H9 (cell line): ENCODE results near the gene SLC30A3. TPM values are rescaled to one million over a fixed set of nuclear protein-coding genes. Genes with fewer than 3 reads are reported as not detected.
A peak's percentile ranks its signal among the peaks of the same experiment; 100 is the strongest.

Experiments
- DNase-seq: peaks from one replicate; pipeline ENCODE4 v3.0.0-alpha.2; 2017
- H2AFZ ChIP-seq: one replicate; pipeline ENCODE4 v1.6.1; 2013; ENCODE audit warnings: mild to moderate bottlenecking, low read length, control low read depth, moderate library complexity
- H2AK5ac ChIP-seq: 2 replicates; pipeline ENCODE4 v1.6.1; 2013; ENCODE audit warnings: low read length, control low read depth, mixed read lengths; ENCODE audit not compliant: insufficient read length
- H2BK120ac ChIP-seq: one replicate; pipeline ENCODE4 v1.6.1; 2013; ENCODE audit warnings: low read depth, mild to moderate bottlenecking, low read length, control low read depth, inconsistent platforms; ENCODE audit not compliant: poor library complexity, severe bottlenecking
- H2BK12ac ChIP-seq: 2 replicates; pipeline ENCODE4 v1.6.1; 2013; ENCODE audit warnings: low read length, control low read depth, mixed read lengths, low read depth; ENCODE audit not compliant: insufficient read length
- H2BK15ac ChIP-seq: 2 replicates; pipeline ENCODE4 v1.6.1; 2013; ENCODE audit warnings: low read depth, low read length, control low read depth
- H2BK20ac ChIP-seq: one replicate; pipeline ENCODE4 v1.6.1; 2013; ENCODE audit warnings: low read depth, mild to moderate bottlenecking, low read length, control low read depth, inconsistent platforms; ENCODE audit not compliant: poor library complexity, severe bottlenecking
- H2BK5ac ChIP-seq: 2 replicates; pipeline ENCODE4 v1.6.1; 2013; ENCODE audit warnings: low read length, control low read depth, mixed read lengths; ENCODE audit not compliant: insufficient read length
- H3K14ac ChIP-seq: 2 replicates; pipeline ENCODE4 v1.6.1; 2013; ENCODE audit warnings: low read length, control low read depth; ENCODE audit not compliant: insufficient read depth
- H3K18ac ChIP-seq: 2 replicates; pipeline ENCODE4 v1.6.1; 2013; ENCODE audit warnings: low read depth, mild to moderate bottlenecking, mixed read lengths, low read length, control low read depth; ENCODE audit not compliant: insufficient read length
- H3K23ac ChIP-seq: 2 replicates; pipeline ENCODE4 v1.6.1; 2013; ENCODE audit warnings: low read length, control low read depth, mixed read lengths, low read depth; ENCODE audit not compliant: insufficient read length
- H3K23me2 ChIP-seq: 2 replicates; pipeline ENCODE4 v1.6.1; 2013; ENCODE audit warnings: low read depth, mild to moderate bottlenecking, mixed read lengths, low read length, control low read depth; ENCODE audit not compliant: insufficient read length, poor library complexity, severe bottlenecking
- H3K27ac ChIP-seq: 2 replicates; pipeline ENCODE4 v1.5.1; 2013; ENCODE audit warnings: low read length, control low read depth, mixed read lengths, low read depth; ENCODE audit not compliant: insufficient read length
- H3K27me3 ChIP-seq: 2 replicates; pipeline ENCODE4 v1.6.1; 2013; ENCODE audit warnings: low read length, control low read depth, inconsistent platforms; ENCODE audit not compliant: insufficient read depth
- H3K4ac ChIP-seq: 2 replicates; pipeline ENCODE4 v1.6.1; 2013; ENCODE audit warnings: low read depth, mild to moderate bottlenecking, control low read depth, inconsistent platforms, low read length, moderate library complexity
- H3K4me1 ChIP-seq: 2 replicates; pipeline ENCODE4 v1.6.1; 2013; ENCODE audit warnings: low read length, control low read depth, inconsistent platforms; ENCODE audit not compliant: insufficient read depth
- H3K4me2 ChIP-seq: 2 replicates; pipeline ENCODE4 v1.6.1; 2013; ENCODE audit warnings: low read length, control low read depth, mixed read lengths; ENCODE audit not compliant: insufficient read length, insufficient read depth
- H3K56ac ChIP-seq: 2 replicates; pipeline ENCODE4 v1.6.1; 2013; ENCODE audit warnings: low read depth, mild to moderate bottlenecking, mixed read lengths, low read length, control low read depth; ENCODE audit not compliant: insufficient read length
- H3K79me1 ChIP-seq: 2 replicates; pipeline ENCODE4 v1.6.1; 2013; ENCODE audit warnings: low read depth, mild to moderate bottlenecking, moderate library complexity, low read length, control low read depth, inconsistent platforms; ENCODE audit not compliant: insufficient read depth, poor library complexity, severe bottlenecking
- H3K79me2 ChIP-seq: 2 replicates; pipeline ENCODE4 v1.6.1; 2013; ENCODE audit warnings: low read length, control low read depth, inconsistent platforms; ENCODE audit not compliant: insufficient read depth
- H3K9ac ChIP-seq: 2 replicates; pipeline ENCODE4 v1.6.1; 2013; ENCODE audit warnings: low read length, control low read depth, mixed read lengths; ENCODE audit not compliant: insufficient read length; ENCODE audit errors: extremely low read depth
- H3K9me3 ChIP-seq: one replicate; pipeline ENCODE4 v1.6.1; 2013; ENCODE audit warnings: low read depth, low read length, inconsistent platforms; ENCODE audit not compliant: control insufficient read depth
- H3T11ph ChIP-seq: one replicate; pipeline ENCODE4 v1.6.1; 2013; ENCODE audit warnings: mild to moderate bottlenecking, low read length, control low read depth, inconsistent platforms
- H4K20me1 ChIP-seq: one replicate; pipeline ENCODE4 v1.6.1; 2013; ENCODE audit not compliant: control insufficient read depth, insufficient read length, insufficient read depth
- H4K5ac ChIP-seq: 2 replicates; pipeline ENCODE4 v1.6.1; 2013; ENCODE audit warnings: low read depth, mild to moderate bottlenecking, mixed read lengths, low read length, control low read depth; ENCODE audit not compliant: insufficient read length
- H4K8ac ChIP-seq: replicated peaks from 2 replicates; pipeline ENCODE4 v1.6.1; 2013; ENCODE audit warnings: low read length, control low read depth, mixed read lengths, low read depth; ENCODE audit not compliant: insufficient read length
- H4K91ac ChIP-seq: 2 replicates; pipeline ENCODE4 v1.6.1; 2013; ENCODE audit warnings: low read depth, mild to moderate bottlenecking, moderate library complexity, mixed read lengths, low read length, control low read depth; ENCODE audit not compliant: insufficient read length
- H3K27ac Mint-ChIP-seq, 3 experiments: 2 replicates in 2 of 3; 3 replicates in 1 of 3; pipeline ENCODE4 v1.8.0; 2020 to 2021; ENCODE audit warnings: mixed read lengths in 3 of 3, mild to moderate bottlenecking in 1 of 3, moderate library complexity in 1 of 3
- H3K27me3 Mint-ChIP-seq: 2 replicates; pipeline ENCODE4 v1.8.0; 2021; ENCODE audit warnings: low read depth, mild to moderate bottlenecking, moderate library complexity, mixed read lengths
- H3K36me3 Mint-ChIP-seq, 3 experiments: 2 replicates in 2 of 3; 3 replicates in 1 of 3; pipeline ENCODE4 v1.8.0; 2020 to 2021; ENCODE audit warnings: low read depth in 3 of 3, mixed read lengths in 3 of 3; ENCODE audit not compliant: insufficient read depth in 1 of 3
- H3K4me1 Mint-ChIP-seq, 2 experiments: 2 replicates each; pipeline ENCODE4 v1.8.0; 2020; ENCODE audit warnings: mixed read lengths in 2 of 2
- H3K4me3 Mint-ChIP-seq, 2 experiments: 2 replicates in 1 of 2; 3 replicates in 1 of 2; pipeline ENCODE4 v1.8.0; 2020 to 2021; ENCODE audit warnings: mild to moderate bottlenecking in 2 of 2, mixed read lengths in 2 of 2, moderate library complexity in 1 of 2
- H3K9me3 Mint-ChIP-seq, 2 experiments: 2 replicates in 1 of 2; 3 replicates in 1 of 2; pipeline ENCODE4 v1.8.0; 2020; ENCODE audit warnings: mild to moderate bottlenecking in 2 of 2, mixed read lengths in 2 of 2, moderate library complexity in 1 of 2
- CTCF ChIP-seq: fragments of 200-600 bp; sonication (generic); conservative IDR thresholded peaks from 3 replicates; pipeline ENCODE4 v1.8.0; 2021; ENCODE audit warnings: antibody characterized with exemption, mild to moderate bottlenecking
- WGBS: extraction: QIAGEN DNeasy Blood & Tissue Kit; methylation state at CpG from one replicate; pipeline ENCODE4 v1.1.7; 2013; ENCODE audit warnings: missing lambda C conversion rate, low lambda C conversion rate, mixed read lengths; ENCODE audit not compliant: insufficient read length; ENCODE audit errors: extremely low coverage; 5-methylcytosine and 5-hydroxymethylcytosine counted together
- total RNA-seq: library from RNA; stranded (reverse); gene quantifications from 2 replicates; pipeline ENCODE4 v1.2.1, GENCODE V29; 2021

Gene SLC30A3
- total RNA-seq, 1 experiment from 2014 or later: 2.5 TPM

- Histone ChIP-seq H3K56ac (no peak overlapping the region), H3K4me2 (peak overlapping the region; percentile 46), H3K4me1 (no peaks in the 10 kb centered on the region; the same call in 1 of the 2 replicates), H3K18ac (no peak overlapping the region), H3K27ac (no peak overlapping the region), H2BK15ac (no peak overlapping the region), H4K91ac (no peak overlapping the region), H3K23me2 (peaks cover 20% of the 10 kb centered on the region), H3K9ac (no peak overlapping the region), H3K23ac (no peak overlapping the region), H3K14ac (no peak overlapping the region), H2BK20ac (no peak overlapping the region), H3K79me1 (no peaks in the 10 kb centered on the region), H2BK5ac (no peak overlapping the region), H4K20me1 (no peaks in the 10 kb centered on the region), H3K4ac (no peak overlapping the region), H2AK5ac (no peak overlapping the region), H4K8ac (no peak overlapping the region), H3T11ph (no peak overlapping the region), H2BK120ac (no peak overlapping the region), H4K5ac (no peak overlapping the region), H3K27me3 (peaks cover 38% of the 10 kb centered on the region; the same call in 1 of the 2 replicates), H2AFZ (no peak overlapping the region), H3K79me2 (no peaks in the 10 kb centered on the region), H2BK12ac (no peak overlapping the region), H3K9me3 (no peaks in the 10 kb centered on the region)
- WGBS: no CpG with 5 or more reads among the region's 40 CpGs
- no peak for TF ChIP-seq CTCF
- Mint-ChIP-seq H3K27me3 (peaks cover 49% of the 10 kb centered on the region), H3K4me3 (peak overlapping the region; percentile 58 to 88), H3K36me3 (no peaks in the 10 kb centered on the region; a peak in 2 of 7 replicates), H3K27ac (no peak overlapping the region), H3K9me3 (no peaks in the 10 kb centered on the region; a peak in 2 of 5 replicates), H3K4me1 (peaks cover 27 to 29% of the 10 kb centered on the region in 2 experiments)
- no peak for DNase-seq
These were observed 935 bp downstream of the SLC30A3 start for GRCh38 chr2:27261926-27262298.
